Measurements from ENCODE around the gene PTPRM.

Gene PTPRM

DNA sequence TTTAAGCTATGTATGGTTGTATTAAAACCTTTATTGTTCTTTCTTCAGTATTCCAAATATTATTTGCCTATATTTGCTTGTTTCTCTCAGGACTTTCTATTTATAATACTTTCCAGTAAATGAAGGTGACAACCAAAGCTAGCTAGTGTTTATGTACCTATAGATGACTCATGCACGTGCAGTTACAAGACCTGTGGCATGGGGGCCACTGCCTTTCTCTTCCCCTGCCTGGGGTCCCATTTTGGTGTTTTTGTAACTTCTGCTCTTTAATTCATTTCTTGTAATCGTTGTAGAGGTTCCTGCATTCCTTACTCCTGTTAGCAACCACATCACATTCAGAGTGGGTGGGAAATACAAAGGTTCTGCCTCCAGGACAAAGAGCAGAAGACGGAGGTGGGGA lies 364.6 kb downstream of the PTPRM start:
- Mint-ChIP-seq H3K27me3 (no peaks in the 10 kb centered on the region), H3K9me3 (no peaks in the 10 kb centered on the region), H3K36me3 (ENCODE audit: low read depth) (no peaks in the 10 kb centered on the region), H3K27ac (no peak overlapping the region), H3K4me3 (no peak overlapping the region), H3K4me1 (ENCODE audit: low read depth) (no peaks in the 10 kb centered on the region)
- intact Hi-C loops (cut with micrococcal nuclease) = no loop called here

- Mint-ChIP-seq H3K4me3 (no peak overlapping the region), H3K9me3 (no peaks in the 10 kb centered on the region), H3K27ac (no peak overlapping the region), H3K4me1 (ENCODE audit: low read depth) (no peaks in the 10 kb centered on the region), H3K36me3 (ENCODE audit: low read depth) (no peaks in the 10 kb centered on the region), H3K27me3 (no peaks in the 10 kb centered on the region)
- intact Hi-C loops (cut with micrococcal nuclease) = no loop called here
Observed at GRCh38 chr18:7937268-7937667, 370.2 kb downstream of the PTPRM start.

- H3K27ac Mint-ChIP-seq = no peak overlapping the region
- intact Hi-C loops (cut with micrococcal nuclease) = no loop called here
Observed at GRCh38 chr18:7939521-7939920, 372.4 kb downstream of the PTPRM start.

GRCh38 chr18:7940379-7940778 lies 373.3 kb downstream of the PTPRM start:
- H3K9me3 Mint-ChIP-seq = no peaks in the 10 kb centered on the region
- no peak overlapping the region for H3K27ac Mint-ChIP-seq
- H3K27me3 Mint-ChIP-seq = no peaks in the 10 kb centered on the region
- H3K4me3 Mint-ChIP-seq = no peak overlapping the region
- no peaks in the 10 kb centered on the region for H3K4me1 Mint-ChIP-seq (ENCODE audit: low read depth)
- H3K36me3 Mint-ChIP-seq (ENCODE audit: low read depth) = no peaks in the 10 kb centered on the region
- intact Hi-C loops (cut with micrococcal nuclease) = no loop called here

More at GRCh38 chr18:7939521-7939920, 372.4 kb downstream of the PTPRM start:
- Mint-ChIP-seq H3K9me3 (no peaks in the 10 kb centered on the region), H3K36me3 (ENCODE audit: low read depth) (no peaks in the 10 kb centered on the region), H3K4me1 (ENCODE audit: low read depth) (no peaks in the 10 kb centered on the region), H3K4me3 (no peak overlapping the region), H3K27me3 (no peaks in the 10 kb centered on the region)

DNA sequence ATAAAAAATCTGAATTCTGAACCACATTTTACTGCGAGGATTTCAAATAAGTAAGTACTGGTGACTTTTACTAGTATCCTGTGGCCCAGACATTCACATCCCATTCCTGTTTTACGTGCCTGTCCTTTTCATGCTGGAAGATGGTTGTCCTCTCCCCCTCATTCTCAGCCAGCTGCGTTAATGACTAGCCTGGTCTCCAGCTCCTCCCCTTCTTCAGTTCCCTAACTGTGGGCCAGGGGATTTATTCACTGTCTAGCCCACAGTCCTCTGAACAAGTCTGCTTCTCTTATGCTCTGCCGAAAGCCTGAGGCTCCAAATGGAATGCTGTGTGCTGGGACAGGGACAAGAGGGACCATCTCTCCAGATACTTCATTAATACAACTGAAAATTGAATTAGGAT lies 373.9 kb downstream of the PTPRM start:
- H3K27ac Mint-ChIP-seq = no peak overlapping the region
- intact Hi-C loops (cut with micrococcal nuclease) = no loop called here
- no peak overlapping the region for H3K4me3 Mint-ChIP-seq
- no peaks in the 10 kb centered on the region for H3K36me3 Mint-ChIP-seq (ENCODE audit: low read depth)
- no peaks in the 10 kb centered on the region for H3K27me3 Mint-ChIP-seq
- H3K9me3 Mint-ChIP-seq = no peaks in the 10 kb centered on the region
- H3K4me1 Mint-ChIP-seq (ENCODE audit: low read depth) = no peaks in the 10 kb centered on the region

- intact Hi-C loops (cut with micrococcal nuclease) = no loop called here
- Mint-ChIP-seq H3K4me1 (ENCODE audit: low read depth) (no peaks in the 10 kb centered on the region), H3K4me3 (no peak overlapping the region), H3K9me3 (no peaks in the 10 kb centered on the region), H3K27me3 (no peaks in the 10 kb centered on the region), H3K27ac (no peak overlapping the region), H3K36me3 (ENCODE audit: low read depth) (no peaks in the 10 kb centered on the region)
Observed at GRCh38 chr18:7941533-7941932, 374.4 kb downstream of the PTPRM start.

GRCh38 chr18:7945882-7946281 lies 378.8 kb downstream of the PTPRM start:
- Mint-ChIP-seq H3K4me1 (ENCODE audit: low read depth) (no peaks in the 10 kb centered on the region), H3K9me3 (no peaks in the 10 kb centered on the region), H3K27me3 (no peaks in the 10 kb centered on the region), H3K4me3 (no peak overlapping the region), H3K36me3 (ENCODE audit: low read depth) (no peaks in the 10 kb centered on the region), H3K27ac (no peak overlapping the region)
- intact Hi-C loops (cut with micrococcal nuclease) = no loop called here

DNA sequence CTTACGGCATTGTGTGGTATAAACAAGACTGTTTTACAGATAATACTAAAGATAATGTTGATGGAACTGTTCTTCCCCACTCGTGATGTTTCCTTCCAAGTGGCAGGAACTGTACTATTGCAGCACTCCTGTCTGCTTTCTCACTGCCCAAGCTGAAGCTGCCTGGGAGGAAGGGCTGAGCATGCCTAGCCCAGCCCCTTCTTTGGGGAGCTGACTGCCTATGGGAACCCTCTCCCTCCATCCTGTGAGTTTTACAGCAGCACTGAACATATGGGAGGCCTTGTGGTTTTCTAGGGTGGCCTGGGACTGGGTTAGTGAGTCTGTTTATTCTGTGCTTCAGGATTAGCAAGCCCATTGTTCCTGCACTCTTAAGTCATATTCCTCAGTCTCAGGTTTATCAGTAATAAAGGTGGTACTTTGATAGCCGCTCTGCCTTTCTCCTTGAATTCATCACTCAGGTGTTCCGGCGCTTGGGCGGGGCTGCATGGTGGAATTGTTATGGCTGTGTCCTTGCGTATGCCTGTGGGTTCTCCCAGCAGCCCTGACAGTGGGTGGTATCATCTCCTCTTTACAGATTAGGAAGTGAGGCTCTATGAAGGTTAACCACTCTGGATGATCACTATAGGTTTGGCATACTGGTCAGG lies 379.7 kb downstream of the PTPRM start:
- intact Hi-C loops (cut with micrococcal nuclease) = no loop called here
- no peaks in the 10 kb centered on the region for H3K36me3 Mint-ChIP-seq (ENCODE audit: low read depth)
- H3K27ac Mint-ChIP-seq = no peak overlapping the region
- H3K4me3 Mint-ChIP-seq = no peak overlapping the region
- no peaks in the 10 kb centered on the region for H3K27me3 Mint-ChIP-seq
- H3K4me1 Mint-ChIP-seq (ENCODE audit: low read depth) = no peaks in the 10 kb centered on the region
- H3K9me3 Mint-ChIP-seq = no peaks in the 10 kb centered on the region

DNA sequence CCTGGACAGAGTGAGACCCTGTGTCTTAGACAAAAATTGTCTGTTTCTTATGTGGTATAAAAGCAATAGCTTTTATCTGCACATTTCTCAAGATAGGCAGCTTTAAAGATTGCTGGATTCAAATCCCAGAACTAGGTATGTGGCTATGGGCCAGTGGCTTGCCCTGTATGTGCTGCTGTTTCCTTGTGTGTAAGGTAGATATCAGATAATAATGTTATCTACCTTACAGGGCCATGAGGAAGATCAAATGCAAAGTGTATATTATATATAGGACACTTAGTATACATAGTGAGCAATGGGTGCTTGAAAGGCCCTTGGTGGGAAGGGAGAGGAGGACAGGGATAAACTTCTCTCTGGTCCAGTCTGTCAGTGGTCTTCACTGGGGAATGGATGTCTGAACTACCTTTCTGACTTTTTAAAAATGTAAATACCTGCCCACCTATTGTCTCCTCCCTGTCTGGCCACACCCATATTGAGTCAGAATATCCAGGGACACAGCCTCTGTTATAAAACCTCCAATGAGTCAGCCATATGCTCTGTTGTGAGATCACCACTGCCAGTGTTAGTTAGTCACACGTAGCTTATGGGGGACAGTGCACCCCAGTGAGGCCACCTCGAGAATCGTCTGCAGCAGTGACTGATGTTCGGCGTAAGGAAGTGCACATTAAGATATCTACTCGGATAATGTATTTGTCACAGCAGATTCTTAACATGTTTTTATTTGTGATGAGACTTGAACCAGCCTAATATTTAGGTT lies 383.4 kb downstream of the PTPRM start:
- Mint-ChIP-seq H3K4me1 (ENCODE audit: low read depth) (no peaks in the 10 kb centered on the region), H3K36me3 (ENCODE audit: low read depth) (no peaks in the 10 kb centered on the region), H3K27ac (no peak overlapping the region), H3K27me3 (no peaks in the 10 kb centered on the region), H3K9me3 (no peaks in the 10 kb centered on the region), H3K4me3 (no peak overlapping the region)
- intact Hi-C loops (cut with micrococcal nuclease) = no loop called here

GRCh38 chr18:7953095-7953958 lies 386.2 kb downstream of the PTPRM start:
- no peaks in the 10 kb centered on the region for H3K9me3 Mint-ChIP-seq
- H3K4me1 Mint-ChIP-seq (ENCODE audit: low read depth) = no peaks in the 10 kb centered on the region
- intact Hi-C loops (cut with micrococcal nuclease) = no loop called here
- no peak overlapping the region for H3K27ac Mint-ChIP-seq
- no peak overlapping the region for H3K4me3 Mint-ChIP-seq
- no peaks in the 10 kb centered on the region for H3K27me3 Mint-ChIP-seq
- no peaks in the 10 kb centered on the region for H3K36me3 Mint-ChIP-seq (ENCODE audit: low read depth)

DNA sequence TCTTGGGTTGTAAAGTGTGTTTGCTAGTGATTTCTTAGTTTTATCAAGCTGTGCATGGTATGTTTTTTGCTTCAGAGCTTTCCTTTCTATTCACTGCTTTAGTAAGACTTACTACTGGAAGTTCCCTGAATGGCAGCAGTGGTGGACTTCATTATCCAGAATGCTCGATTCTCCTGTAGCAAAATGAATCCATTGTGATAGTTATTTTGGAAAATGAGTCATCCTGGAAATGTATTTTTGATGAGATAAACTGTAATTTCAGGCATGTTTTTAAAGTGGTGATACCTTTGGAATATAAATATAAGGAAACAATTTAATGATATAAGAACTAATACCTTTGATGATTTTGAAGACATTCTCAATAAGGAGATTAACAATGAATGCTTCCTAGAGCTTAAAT lies 387.1 kb downstream of the PTPRM start:
- intact Hi-C loops (cut with micrococcal nuclease) = no loop called here
- no peaks in the 10 kb centered on the region for H3K9me3 Mint-ChIP-seq
- no peaks in the 10 kb centered on the region for H3K27me3 Mint-ChIP-seq
- no peaks in the 10 kb centered on the region for H3K36me3 Mint-ChIP-seq (ENCODE audit: low read depth)
- H3K27ac Mint-ChIP-seq = no peak overlapping the region
- no peak overlapping the region for H3K4me3 Mint-ChIP-seq
- H3K4me1 Mint-ChIP-seq (ENCODE audit: low read depth) = no peaks in the 10 kb centered on the region

GRCh38 chr18:7955175-7955574 lies 388.1 kb downstream of the PTPRM start:
- H3K36me3 Mint-ChIP-seq (ENCODE audit: low read depth) = no peaks in the 10 kb centered on the region
- no peak overlapping the region for H3K4me3 Mint-ChIP-seq
- intact Hi-C loops (cut with micrococcal nuclease) = no loop called here
- H3K27me3 Mint-ChIP-seq = no peaks in the 10 kb centered on the region
- no peak overlapping the region for H3K27ac Mint-ChIP-seq
- H3K4me1 Mint-ChIP-seq (ENCODE audit: low read depth) = no peaks in the 10 kb centered on the region
- H3K9me3 Mint-ChIP-seq = no peaks in the 10 kb centered on the region

DNA sequence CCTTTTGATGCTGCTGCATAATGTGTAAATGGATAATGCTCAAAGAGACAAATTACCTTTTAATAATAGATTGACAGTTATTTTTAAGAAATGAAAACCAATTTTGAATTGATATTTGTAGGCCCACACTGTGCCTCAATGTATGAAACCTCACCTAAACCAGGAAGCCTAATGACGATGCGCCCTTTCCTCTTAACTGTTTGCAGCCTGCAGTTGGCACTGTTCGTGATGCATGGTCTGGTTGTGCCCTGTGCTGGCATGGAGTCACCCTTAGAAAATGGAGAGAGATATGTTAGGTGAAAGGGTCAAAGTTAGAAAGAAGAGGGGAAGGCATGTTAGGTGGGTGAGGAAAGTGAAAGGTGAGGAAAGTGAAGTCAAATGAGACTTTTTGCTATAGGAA lies 390.2 kb downstream of the PTPRM start:
- H3K27ac Mint-ChIP-seq = no peak overlapping the region
- no peaks in the 10 kb centered on the region for H3K36me3 Mint-ChIP-seq (ENCODE audit: low read depth)
- H3K4me3 Mint-ChIP-seq = no peak overlapping the region
- no peaks in the 10 kb centered on the region for H3K9me3 Mint-ChIP-seq
- no peaks in the 10 kb centered on the region for H3K27me3 Mint-ChIP-seq
- no peaks in the 10 kb centered on the region for H3K4me1 Mint-ChIP-seq (ENCODE audit: low read depth)
- intact Hi-C loops (cut with micrococcal nuclease) = no loop called here
